KBM-7 (cell line): ENCODE measurements around the gene TSC22D1.

Experiments used
- DNase-seq: peaks from one replicate; pipeline ENCODE4 v3.0.0-alpha.2; 2015
- in situ Hi-C: fragments of 300-500 bp; cut with MboI; formaldehyde crosslinking; loops from 2 replicates; pipeline ENCODE4 v1.14.3; 2020; ENCODE audit warnings: low sequenced_read_pairs, low pct_unique_long_range_greater_than_20kb, mixed read lengths

The TSC22D1 gene

DNA sequence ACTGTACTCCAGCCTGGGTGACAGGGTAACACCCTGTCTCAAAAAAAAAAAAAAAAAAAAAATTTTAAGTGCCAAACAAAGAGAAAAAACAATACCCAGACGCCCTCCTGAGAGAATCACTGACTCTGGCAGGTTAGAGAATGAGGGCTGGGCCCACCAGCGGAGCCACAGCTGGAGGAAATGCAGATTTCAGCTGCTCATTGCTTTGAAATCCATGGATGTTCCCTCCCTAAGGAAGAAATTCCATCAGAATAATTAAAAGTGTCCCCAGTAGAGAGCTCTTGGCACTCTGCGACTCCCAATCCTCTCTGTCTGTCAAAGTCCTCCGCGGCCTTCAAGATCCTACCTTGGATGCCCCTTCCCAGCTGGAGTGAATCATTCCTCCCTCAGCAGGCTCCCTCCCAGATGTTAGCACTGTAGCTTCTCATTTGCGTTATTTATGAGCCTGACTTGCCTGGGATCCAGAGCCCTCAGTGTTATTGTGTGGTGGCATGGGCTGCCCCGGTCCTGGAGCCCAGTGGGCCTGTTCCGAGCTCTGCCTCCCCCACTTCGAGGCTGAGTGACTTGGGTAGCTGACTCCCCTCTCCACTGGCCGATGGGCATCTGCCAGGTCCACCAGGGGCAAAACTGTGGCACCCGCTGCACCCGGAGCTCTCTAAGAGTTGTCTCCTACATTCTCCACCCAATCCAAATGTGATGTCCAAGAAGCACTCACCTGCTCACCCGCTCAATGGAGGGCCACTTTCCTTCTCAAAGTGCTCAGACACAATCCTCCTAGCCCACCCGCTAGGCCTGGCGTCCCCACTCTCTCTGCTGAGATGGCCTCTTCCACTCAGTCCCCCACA is 155.5 kb downstream of the TSC22D1 start:
- in situ Hi-C loops = no loop called here
- DNase-seq = no peak

DNA sequence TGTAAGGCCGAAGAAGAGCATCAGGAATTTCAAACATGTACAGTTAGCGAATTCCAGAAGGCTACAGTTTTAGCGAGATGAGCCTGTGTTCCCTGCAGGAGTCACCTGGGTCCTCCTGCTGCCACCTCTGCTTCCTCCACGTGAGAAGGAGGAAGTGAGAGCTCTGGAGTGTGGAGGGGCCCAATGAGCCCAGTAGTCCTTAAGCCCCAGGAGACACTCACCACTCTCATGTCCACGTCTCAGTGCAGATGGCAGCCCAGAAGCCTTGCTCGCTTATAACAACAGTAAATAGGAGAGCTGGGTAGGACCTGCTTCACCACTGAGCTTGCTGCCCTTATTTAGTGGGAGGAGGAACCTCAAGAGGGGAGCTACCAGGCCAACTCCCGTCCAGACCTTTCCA is 158.3 kb downstream of the TSC22D1 start:
- DNase-seq = no peak
- in situ Hi-C loops = no loop called here

- in situ Hi-C loops = no loop called here
- no peak for DNase-seq
Observed at GRCh38 chr13:44417446-44417845, 158.7 kb downstream of the TSC22D1 start.

DNA sequence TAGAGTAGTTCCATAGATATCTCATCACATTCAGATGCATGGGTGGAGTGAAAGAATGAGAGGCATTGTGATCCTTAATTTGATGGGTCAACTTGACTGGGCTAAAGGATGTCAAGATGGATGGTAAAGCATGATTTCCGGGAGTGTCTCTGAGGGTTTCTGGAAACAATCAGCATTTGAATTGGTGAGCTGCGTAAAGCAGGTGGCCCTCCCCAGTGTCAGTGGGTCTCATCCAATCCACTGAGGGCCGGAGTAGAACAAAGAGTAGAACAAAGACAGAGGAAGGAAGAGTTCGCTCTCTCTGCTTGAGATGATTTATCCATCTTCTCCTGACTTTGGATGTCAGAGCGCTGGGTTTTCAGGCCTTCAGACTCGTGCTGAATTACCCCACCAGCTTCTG is 159.4 kb downstream of the TSC22D1 start:
- in situ Hi-C loops = no loop called here
- no peak for DNase-seq

- peak; percentile 87 for DNase-seq
- in situ Hi-C loops = no loop called here
Observed at GRCh38 chr13:44416301-44416700, 159.8 kb downstream of the TSC22D1 start.

DNA sequence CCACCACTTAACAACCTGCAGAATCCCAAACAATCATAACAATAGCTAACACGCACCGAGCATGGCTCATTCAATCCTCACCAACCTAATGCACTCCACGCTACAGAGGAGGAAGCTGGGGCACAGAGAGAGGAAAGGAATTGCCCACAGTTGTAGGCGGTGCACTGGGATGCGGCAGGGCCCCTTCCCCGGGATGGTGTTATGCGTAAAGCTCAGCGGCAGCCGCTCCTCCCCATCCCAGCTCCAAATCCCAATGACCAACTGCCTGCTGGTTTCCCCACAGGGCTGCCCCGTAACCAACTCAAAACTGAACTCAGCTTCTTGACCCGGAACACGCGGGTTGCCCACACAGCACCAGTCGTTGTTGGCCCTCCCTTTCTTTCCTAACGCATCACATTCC is 160.3 kb downstream of the TSC22D1 start:
- in situ Hi-C loops = no loop called here
- no peak for DNase-seq

DNA sequence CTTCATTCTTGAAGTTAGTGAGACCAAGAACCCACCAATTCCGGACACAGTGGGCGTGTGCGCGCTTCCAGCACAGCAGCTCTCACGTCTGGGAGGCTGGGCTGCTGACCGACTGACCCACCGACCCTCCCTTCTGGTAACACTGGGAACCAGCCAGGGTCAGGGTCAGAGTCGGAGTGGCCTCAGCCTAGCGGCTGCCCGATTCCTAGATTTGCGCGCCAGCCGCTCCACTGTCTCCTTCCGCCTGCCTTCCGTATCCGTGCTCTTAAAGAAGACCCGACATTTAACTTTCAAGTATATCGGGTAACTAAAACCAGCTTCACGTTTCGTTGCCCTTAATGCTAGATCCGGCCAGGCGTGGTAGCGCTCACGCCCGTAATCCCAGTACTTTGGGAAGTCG is 161.4 kb downstream of the TSC22D1 start:
- in situ Hi-C loops = no loop called here

DNA sequence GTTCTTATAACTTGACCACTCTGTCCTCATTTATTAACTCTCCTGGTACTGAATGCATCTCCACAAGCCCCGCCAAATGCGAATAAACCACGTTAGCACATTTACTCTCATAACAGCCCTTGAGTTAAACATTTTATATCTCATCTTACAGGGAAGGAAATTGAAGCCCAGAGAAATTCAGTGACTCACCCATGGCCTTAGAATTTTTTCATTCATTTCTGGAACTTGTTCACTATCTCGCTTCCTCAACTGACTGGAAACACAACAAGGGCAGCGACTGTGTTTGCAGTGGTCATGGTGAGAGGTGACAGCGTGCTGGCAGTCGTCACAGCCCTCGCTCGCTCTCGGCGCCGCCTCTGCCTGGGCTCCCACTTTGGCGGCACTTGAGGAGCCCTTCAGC is 163.0 kb downstream of the TSC22D1 start:
- in situ Hi-C loops = no loop called here
- DNase-seq = no peak

More for the DNA sequence above, 161.4 kb downstream of the TSC22D1 start:
- DNase-seq = no peak

- no peak for DNase-seq
- in situ Hi-C loops = no loop called here
Observed at GRCh38 chr13:44412346-44412935, 163.7 kb downstream of the TSC22D1 start.

GRCh38 chr13:44411841-44412240 is 164.3 kb downstream of the TSC22D1 start:
- DNase-seq = no peak
- in situ Hi-C loops = no loop called here

- DNase-seq = no peak
- in situ Hi-C loops = no loop called here
Observed at GRCh38 chr13:44410328-44410859, 165.7 kb downstream of the TSC22D1 start.

DNA sequence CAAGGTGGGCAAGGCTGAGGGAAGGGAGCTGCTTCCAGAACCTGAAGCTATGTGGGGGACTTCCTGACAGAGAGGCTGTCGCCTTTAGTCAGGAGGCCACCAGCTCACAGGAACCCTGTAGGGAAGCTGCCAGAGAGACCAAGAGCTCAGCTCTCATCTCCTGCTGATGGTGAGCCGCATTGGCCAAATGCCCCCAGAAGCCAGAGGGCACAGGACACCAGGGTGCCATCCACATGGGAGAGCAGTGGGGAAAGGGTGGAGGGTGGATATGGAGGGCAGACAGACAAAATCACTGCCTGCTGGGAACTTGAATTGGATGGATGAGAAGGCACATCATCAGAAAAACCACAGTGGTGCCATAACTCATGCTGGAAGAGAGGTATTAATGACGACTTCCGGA is 166.5 kb downstream of the TSC22D1 start:
- in situ Hi-C loops = no loop called here
- DNase-seq = no peak

GRCh38 chr13:44407891-44408290 is 168.2 kb downstream of the TSC22D1 start:
- in situ Hi-C loops = no loop called here
- no peak for DNase-seq

DNA sequence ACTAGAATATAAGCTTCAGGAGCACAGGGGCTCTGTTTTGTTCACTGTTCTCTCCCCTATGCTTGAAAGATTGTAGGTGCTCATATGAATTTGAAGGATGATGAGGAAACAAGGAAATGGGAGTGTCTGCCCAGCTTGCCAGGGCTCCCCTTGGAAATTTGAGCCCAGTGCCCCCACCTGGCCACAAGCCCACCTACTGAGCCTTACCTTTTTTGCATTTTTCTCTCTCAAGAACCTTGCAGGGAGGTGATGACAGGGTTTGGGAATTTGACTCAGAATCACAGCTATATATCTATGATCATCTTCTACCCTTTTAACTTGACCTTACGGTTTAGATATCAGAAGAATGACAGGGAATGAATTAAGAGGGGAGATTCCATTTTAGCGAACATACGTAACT is 168.8 kb downstream of the TSC22D1 start:
- in situ Hi-C loops = no loop called here
- DNase-seq = no peak

- in situ Hi-C loops = no loop called here
- DNase-seq = no peak
Observed at GRCh38 chr13:44406617-44407016, 169.5 kb downstream of the TSC22D1 start.

DNA sequence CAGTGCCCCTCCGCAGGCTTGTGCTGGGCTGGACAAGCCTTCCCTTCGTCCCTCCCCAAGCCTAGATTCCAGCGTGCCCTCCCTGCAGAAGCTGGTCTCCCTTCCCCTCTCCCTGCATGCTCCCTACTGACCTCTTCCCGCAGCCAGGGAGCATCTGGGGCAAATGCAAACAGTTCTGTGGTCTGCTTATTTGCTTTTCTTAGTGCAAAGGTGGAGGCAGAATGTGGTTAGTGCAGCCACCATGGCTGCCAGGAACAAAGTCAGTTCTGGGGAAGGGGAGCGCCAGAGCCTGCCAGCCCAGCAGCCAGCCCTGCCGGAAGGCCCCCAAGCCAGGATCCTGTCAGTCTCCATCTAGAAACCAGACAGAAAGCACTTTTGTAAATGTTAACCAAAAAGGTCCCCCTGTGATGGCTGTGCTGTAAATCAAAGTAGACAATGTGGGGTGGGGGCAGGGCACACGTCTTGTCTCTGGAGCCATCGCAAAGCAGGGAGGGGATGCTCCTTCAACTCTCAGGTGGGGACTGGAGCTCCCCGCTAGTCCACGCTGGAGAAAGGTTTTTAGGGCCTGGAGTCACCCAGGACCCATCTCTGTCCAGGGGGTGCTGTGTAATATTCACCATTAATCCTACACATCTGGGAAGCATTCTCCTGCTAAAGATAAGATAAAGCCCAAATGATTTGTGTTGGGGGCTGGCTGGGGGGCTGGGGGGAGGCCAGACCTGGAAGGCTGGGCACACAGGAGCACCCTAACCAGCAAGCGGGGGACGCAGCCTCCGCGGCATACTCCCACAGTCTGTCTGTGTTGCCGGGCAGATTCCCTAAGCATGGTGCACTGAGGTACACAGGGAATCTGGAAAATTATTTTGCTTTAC is 171.6 kb downstream of the TSC22D1 start:
- DNase-seq = no peak
- in situ Hi-C loops = no loop called here

DNA sequence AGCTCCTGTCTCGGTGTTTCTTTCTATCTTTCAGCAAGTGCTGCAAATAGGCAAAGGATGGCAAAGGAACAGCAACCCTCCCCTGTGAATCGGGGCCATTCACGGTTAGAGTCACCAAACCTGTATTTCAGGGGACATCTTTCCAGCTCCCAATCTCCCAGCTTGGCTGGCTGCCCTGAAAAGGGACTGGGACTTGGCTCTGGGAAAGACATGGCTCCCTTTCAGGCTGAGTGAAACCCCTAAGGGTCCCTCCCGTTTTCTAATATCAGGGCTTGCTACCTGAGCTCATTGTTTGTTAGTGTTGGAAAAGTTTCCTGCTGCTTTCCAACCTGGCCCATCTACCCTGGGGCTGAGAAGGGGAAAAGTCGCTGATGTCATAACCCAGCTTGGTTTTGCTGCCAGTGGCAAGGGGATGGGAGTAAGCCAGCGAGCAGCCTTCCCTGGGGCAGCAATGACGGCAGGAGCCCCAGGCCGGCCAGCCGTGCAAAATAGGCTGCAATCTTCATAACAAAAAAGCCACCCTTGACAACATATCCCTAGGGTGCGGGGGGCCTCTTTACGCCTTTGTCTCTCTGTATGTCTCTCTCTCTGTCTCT is 172.6 kb downstream of the TSC22D1 start:
- in situ Hi-C loops = no loop called here
- DNase-seq = no peak

GRCh38 chr13:44402899-44403445 is 173.2 kb downstream of the TSC22D1 start:
- in situ Hi-C loops = no loop called here
- DNase-seq = no peak

- no peak for DNase-seq
- in situ Hi-C loops = no loop called here
Observed at GRCh38 chr13:44401577-44401976, 174.6 kb downstream of the TSC22D1 start.
